ENCODE data around the gene ZNF503. TPM values are rescaled to one million over a fixed set of nuclear protein-coding genes. Genes with fewer than 3 reads are reported as not detected.
A peak's percentile ranks its signal among the peaks of the same experiment; 100 is the strongest.

The ZNF503 gene
- total and polyA plus RNA-seq, 4 donors: 7.0 to 32.1 (median 18.9) TPM

DNA sequence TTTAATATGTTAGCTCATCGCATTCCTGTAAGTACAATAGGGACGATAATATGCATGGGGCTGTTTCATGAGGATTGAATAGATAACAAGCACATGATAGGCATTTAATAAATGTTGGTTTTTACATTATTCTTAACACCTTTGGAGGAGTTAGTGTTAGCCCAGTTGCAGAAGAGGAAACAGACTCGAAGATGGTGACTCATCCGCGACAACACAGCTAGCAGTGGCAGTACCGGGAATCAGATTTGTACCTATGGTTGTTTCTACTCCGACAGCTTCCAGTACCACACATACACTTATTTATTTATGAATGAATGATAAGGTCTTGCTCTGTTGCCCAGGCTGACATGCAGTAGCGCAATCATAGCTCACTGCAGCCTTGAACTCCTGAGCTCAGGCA lies 32.7 kb upstream of the ZNF503 start:
- Histone ChIP-seq H3K9me3 (ENCODE audit: control insufficient read depth, low read length) (no peaks in the 10 kb centered on the region), H3K27ac (ENCODE audit: low read depth in 1 of 2, low read length in 2 of 2) (no peak overlapping the region), H3K4me1 (ENCODE audit: control insufficient read depth in 1 of 2, insufficient read depth in 2 of 2, low read length in 2 of 2) (no peaks in the 10 kb centered on the region), H3K4me3 (ENCODE audit: low read length in 2 of 2) (no peak overlapping the region), H3K27me3 (ENCODE audit: control insufficient read depth in 1 of 2, insufficient read depth in 2 of 2, low read length in 1 of 2) (no peaks in the 10 kb centered on the region), H3K36me3 (ENCODE audit: control insufficient read depth in 1 of 2, insufficient read depth in 2 of 2, low read length in 1 of 2) (peaks cover 2 to 3% of the 10 kb centered on the region in 2 donors)
- WGBS, 2 donors: 94 to 97% methylated on average over 8 of the region's 8 CpGs
- ATAC-seq (ENCODE audit: low FRiP score) (no peak), DNase-seq (no peak)
- intact Hi-C loops (cut with DNase I): no loop called here

DNA sequence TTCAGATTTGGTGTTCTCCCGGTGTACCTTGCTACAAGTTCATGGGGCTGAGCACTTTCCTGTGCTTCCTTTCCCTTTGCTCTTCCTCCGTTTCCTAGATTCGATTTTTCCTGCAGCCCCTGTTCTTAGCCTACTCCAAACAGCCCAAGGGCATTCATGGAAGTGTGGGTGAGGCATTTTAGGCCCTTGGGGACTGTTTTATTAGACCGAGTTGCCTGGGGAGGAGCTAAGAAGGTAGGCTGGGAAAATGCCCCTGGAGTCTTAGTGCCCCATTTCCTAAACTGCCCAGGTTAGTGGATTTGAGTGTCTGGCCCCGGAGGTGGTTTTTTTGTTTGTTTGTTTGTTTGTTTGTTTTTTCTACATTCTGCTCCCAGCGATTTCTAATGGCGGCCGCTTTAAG lies 31.7 kb upstream of the ZNF503 start:
- no peak for DNase-seq
- 82 to 84% methylated on average over 8 of the region's 8 CpGs for WGBS, 2 donors
- ATAC-seq (ENCODE audit: low FRiP score): no peak
- Histone ChIP-seq H3K36me3 (ENCODE audit: control insufficient read depth in 1 of 2, insufficient read depth in 2 of 2, low read length in 1 of 2) (no peaks in the 10 kb centered on the region), H3K27me3 (ENCODE audit: control insufficient read depth in 1 of 2, insufficient read depth in 2 of 2, low read length in 1 of 2) (no peaks in the 10 kb centered on the region), H3K4me1 (ENCODE audit: control insufficient read depth in 1 of 2, insufficient read depth in 2 of 2, low read length in 2 of 2) (no peaks in the 10 kb centered on the region), H3K4me3 (ENCODE audit: low read length in 2 of 2) (no peak overlapping the region), H3K27ac (ENCODE audit: low read depth in 1 of 2, low read length in 2 of 2) (no peak overlapping the region), H3K9me3 (ENCODE audit: control insufficient read depth, low read length) (no peaks in the 10 kb centered on the region)
- intact Hi-C loops (cut with DNase I): no loop called here

GRCh38 chr10:75432763-75433162 lies 31.2 kb upstream of the ZNF503 start:
- WGBS, 2 donors: 93 to 97% methylated on average over 5 of the region's 5 CpGs
- H3K27ac ChIP-seq (ENCODE audit: low read depth in 1 of 2, low read length in 2 of 2): no peak overlapping the region
- no peaks in the 10 kb centered on the region for H3K9me3 ChIP-seq (ENCODE audit: control insufficient read depth, low read length)
- H3K4me1 ChIP-seq (ENCODE audit: control insufficient read depth in 1 of 2, insufficient read depth in 2 of 2, low read length in 2 of 2): no peaks in the 10 kb centered on the region
- H3K4me3 ChIP-seq (ENCODE audit: low read length in 2 of 2): no peak overlapping the region
- H3K27me3 ChIP-seq (ENCODE audit: control insufficient read depth in 1 of 2, insufficient read depth in 2 of 2, low read length in 1 of 2): no peaks in the 10 kb centered on the region
- intact Hi-C loops (cut with DNase I): no loop called here
- H3K36me3 ChIP-seq (ENCODE audit: control insufficient read depth in 1 of 2, insufficient read depth in 2 of 2, low read length in 1 of 2): no peaks in the 10 kb centered on the region
- DNase-seq (no peak), ATAC-seq (ENCODE audit: low FRiP score) (no peak)

- Histone ChIP-seq H3K27ac (ENCODE audit: low read depth in 1 of 2, low read length in 2 of 2) (no peak overlapping the region), H3K9me3 (ENCODE audit: control insufficient read depth, low read length) (no peaks in the 10 kb centered on the region), H3K4me3 (ENCODE audit: low read length in 2 of 2) (no peak overlapping the region), H3K4me1 (ENCODE audit: control insufficient read depth in 1 of 2, insufficient read depth in 2 of 2, low read length in 2 of 2) (no peaks in the 10 kb centered on the region), H3K36me3 (ENCODE audit: control insufficient read depth in 1 of 2, insufficient read depth in 2 of 2, low read length in 1 of 2) (no peaks in the 10 kb centered on the region), H3K27me3 (ENCODE audit: control insufficient read depth in 1 of 2, insufficient read depth in 2 of 2, low read length in 1 of 2) (no peaks in the 10 kb centered on the region)
- ATAC-seq (ENCODE audit: low FRiP score) (no peak), DNase-seq (no peak)
- intact Hi-C loops (cut with DNase I): no loop called here
- 63 to 67% methylated on average over 5 of the region's 5 CpGs for whole genome bisulfite sequencing, 2 donors
These were observed 30.6 kb upstream of the ZNF503 start for GRCh38 chr10:75432176-75432575.

- Histone ChIP-seq H3K4me1 (ENCODE audit: control insufficient read depth in 1 of 2, insufficient read depth in 2 of 2, low read length in 2 of 2) (no peaks in the 10 kb centered on the region), H3K9me3 (ENCODE audit: control insufficient read depth, low read length) (no peaks in the 10 kb centered on the region), H3K36me3 (ENCODE audit: control insufficient read depth in 1 of 2, insufficient read depth in 2 of 2, low read length in 1 of 2) (no peaks in the 10 kb centered on the region), H3K27me3 (ENCODE audit: control insufficient read depth in 1 of 2, insufficient read depth in 2 of 2, low read length in 1 of 2) (no peaks in the 10 kb centered on the region), H3K4me3 (ENCODE audit: low read length in 2 of 2) (peak within 1 kb of the TSS; percentile 20 to 60), H3K27ac (ENCODE audit: low read depth in 1 of 2, low read length in 2 of 2) (no peak within 1 kb of the TSS)
- WGBS, 2 donors: 6 to 10% methylated on average over 61 to 82 of the region's 82 CpGs
- peak; percentile 60 for ATAC-seq (ENCODE audit: low FRiP score)
- peak; percentile 74 to 82 for DNase-seq
- intact Hi-C loops (cut with DNase I): no loop called here
These were observed 29.9 kb upstream of the ZNF503 start, which contains the start of gene LRMDA for GRCh38 chr10:75431180-75432111. TSS of gene LRMDA (plus strand) at chr10:75431624.

DNA sequence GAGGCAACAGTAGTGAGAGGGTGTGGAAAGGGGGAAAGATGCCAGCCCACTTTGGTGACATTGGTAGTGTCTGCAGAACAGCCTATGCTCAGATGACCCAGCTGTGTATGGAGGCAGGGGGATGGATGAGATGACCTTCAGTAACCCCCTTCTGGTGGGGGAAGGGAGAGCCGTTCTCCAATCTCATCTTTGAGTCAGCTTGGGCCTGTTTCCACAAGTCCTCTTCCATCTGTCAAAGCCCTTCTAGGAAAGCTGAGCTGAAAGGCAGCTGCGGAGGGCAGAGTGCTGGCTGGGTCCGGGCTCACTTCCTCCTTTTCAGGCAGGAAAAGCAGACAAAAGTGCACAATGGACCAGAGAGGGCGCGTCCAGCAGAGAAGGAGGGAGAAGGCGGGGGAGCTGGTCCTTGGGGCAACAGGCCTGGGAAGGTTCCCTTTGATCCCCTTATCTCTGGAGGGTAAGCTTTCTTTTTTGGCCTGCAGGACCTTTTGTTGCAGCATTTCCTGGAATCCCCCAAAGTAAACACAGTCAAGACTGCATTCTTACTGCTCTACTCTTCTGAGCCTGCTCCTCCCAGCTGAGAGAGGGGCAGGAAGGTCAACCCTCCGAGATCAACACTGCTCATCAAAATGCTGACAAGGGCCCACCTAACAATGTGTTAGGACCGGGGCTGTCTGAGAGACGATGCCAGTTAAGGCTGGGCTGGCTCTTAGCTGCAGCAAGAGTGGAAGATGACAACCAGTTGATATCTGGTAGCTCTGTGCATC lies 28.6 kb upstream of the ZNF503 start:
- peak in 1 of 2 donors; percentile 83 for DNase-seq
- peak; percentile 64 for ATAC-seq (ENCODE audit: low FRiP score)
- Histone ChIP-seq H3K36me3 (ENCODE audit: control insufficient read depth in 1 of 2, insufficient read depth in 2 of 2, low read length in 1 of 2) (no peaks in the 10 kb centered on the region), H3K9me3 (ENCODE audit: control insufficient read depth, low read length) (no peaks in the 10 kb centered on the region), H3K27ac (ENCODE audit: low read depth in 1 of 2, low read length in 2 of 2) (no peak overlapping the region), H3K27me3 (ENCODE audit: control insufficient read depth in 1 of 2, insufficient read depth in 2 of 2, low read length in 1 of 2) (no peaks in the 10 kb centered on the region), H3K4me1 (ENCODE audit: control insufficient read depth in 1 of 2, insufficient read depth in 2 of 2, low read length in 2 of 2) (no peaks in the 10 kb centered on the region), H3K4me3 (ENCODE audit: low read length in 2 of 2) (no peak overlapping the region)
- WGBS, 2 donors: 67 to 70% methylated on average over 9 of the region's 9 CpGs
- intact Hi-C loops (cut with DNase I): no loop called here

DNA sequence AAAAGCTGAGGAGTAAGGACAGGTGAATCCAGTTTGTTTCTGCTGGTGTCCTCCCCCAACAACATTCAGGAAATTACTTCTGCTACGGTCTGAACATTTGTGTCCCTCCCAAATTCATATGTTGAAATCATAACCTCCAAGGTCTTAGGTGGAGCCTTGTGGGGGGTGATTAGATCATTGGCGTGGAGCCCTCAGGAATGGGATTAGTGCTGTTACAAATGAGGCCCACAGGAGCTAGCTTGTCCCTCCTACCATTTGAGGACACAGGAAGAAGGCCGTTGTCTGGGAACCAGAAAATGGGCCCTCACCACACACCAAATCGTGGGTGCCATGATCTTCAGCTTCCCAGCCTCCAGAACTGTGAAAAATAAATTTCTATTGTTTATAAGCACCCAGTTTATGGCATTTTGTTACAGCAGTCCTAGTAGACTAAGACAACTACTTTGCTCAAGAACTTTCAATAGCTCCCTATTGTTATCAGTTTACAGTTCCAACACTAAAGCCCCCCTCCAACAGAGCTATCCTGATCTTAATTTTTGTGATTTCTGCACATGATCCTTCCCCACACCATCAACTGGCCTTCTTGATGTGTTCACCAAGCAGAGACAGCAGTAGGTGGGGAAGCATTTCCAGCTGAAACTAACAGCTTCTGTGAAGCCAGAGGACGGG lies 27.7 kb upstream of the ZNF503 start:
- Histone ChIP-seq H3K27me3 (ENCODE audit: control insufficient read depth in 1 of 2, insufficient read depth in 2 of 2, low read length in 1 of 2) (no peaks in the 10 kb centered on the region), H3K27ac (ENCODE audit: low read depth in 1 of 2, low read length in 2 of 2) (no peak overlapping the region), H3K36me3 (ENCODE audit: control insufficient read depth in 1 of 2, insufficient read depth in 2 of 2, low read length in 1 of 2) (no peaks in the 10 kb centered on the region), H3K4me1 (ENCODE audit: control insufficient read depth in 1 of 2, insufficient read depth in 2 of 2, low read length in 2 of 2) (no peaks in the 10 kb centered on the region), H3K4me3 (ENCODE audit: low read length in 2 of 2) (no peak overlapping the region), H3K9me3 (ENCODE audit: control insufficient read depth, low read length) (no peaks in the 10 kb centered on the region)
- 91 to 95% methylated on average over 5 of the region's 5 CpGs for WGBS, 2 donors
- ATAC-seq (ENCODE audit: low FRiP score) (no peak), DNase-seq (no peak)
- intact Hi-C loops (cut with DNase I): no loop called here

GRCh38 chr10:75428434-75429158 lies 27.0 kb upstream of the ZNF503 start:
- 69 to 70% methylated on average over 9 of the region's 9 CpGs for WGBS, 2 donors
- H3K27ac ChIP-seq (ENCODE audit: low read depth in 1 of 2, low read length in 2 of 2): no peak overlapping the region
- intact Hi-C loops (cut with DNase I): no loop called here
- H3K36me3 ChIP-seq (ENCODE audit: control insufficient read depth in 1 of 2, insufficient read depth in 2 of 2, low read length in 1 of 2): no peaks in the 10 kb centered on the region
- ATAC-seq (ENCODE audit: low FRiP score) (no peak), DNase-seq (no peak)
- H3K9me3 ChIP-seq (ENCODE audit: control insufficient read depth, low read length): no peaks in the 10 kb centered on the region
- H3K4me3 ChIP-seq (ENCODE audit: low read length in 2 of 2): no peak overlapping the region
- H3K4me1 ChIP-seq (ENCODE audit: control insufficient read depth in 1 of 2, insufficient read depth in 2 of 2, low read length in 2 of 2): no peaks in the 10 kb centered on the region
- H3K27me3 ChIP-seq (ENCODE audit: control insufficient read depth in 1 of 2, insufficient read depth in 2 of 2, low read length in 1 of 2): no peaks in the 10 kb centered on the region
